ENCODE data around the gene PRRT1.
"Not testable (repeated sequence)": the region's sequence is repeated elsewhere in the genome, so short reads cannot be mapped to it uniquely, and the experiment has no call there.

PRRT1 gene

DNA sequence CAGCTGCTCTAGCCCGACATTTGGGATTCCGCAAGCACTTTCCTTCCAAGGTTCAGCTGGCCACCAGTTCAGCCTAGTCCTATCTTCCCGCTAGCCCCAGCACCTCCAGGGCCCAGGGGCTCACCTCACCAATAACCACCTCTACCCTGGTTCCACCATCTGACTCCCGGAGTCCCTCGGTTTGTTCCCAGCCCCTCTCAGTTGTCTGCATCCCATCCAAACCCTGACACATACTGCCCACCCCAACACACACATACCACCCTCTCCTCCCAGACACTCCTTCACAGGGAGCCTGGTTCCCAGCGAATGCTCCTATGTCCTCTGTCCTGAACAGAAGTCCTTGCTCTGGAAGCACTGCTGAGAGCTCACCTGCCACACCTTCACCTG lies 43.0 kb downstream of the PRRT1 start:
- H3K4me3 ChIP-seq (replicated peaks; ENCODE audit: low read depth, low read length), result peak overlapping the region; percentile 41
- TF ChIP-seq, protein P1, sequence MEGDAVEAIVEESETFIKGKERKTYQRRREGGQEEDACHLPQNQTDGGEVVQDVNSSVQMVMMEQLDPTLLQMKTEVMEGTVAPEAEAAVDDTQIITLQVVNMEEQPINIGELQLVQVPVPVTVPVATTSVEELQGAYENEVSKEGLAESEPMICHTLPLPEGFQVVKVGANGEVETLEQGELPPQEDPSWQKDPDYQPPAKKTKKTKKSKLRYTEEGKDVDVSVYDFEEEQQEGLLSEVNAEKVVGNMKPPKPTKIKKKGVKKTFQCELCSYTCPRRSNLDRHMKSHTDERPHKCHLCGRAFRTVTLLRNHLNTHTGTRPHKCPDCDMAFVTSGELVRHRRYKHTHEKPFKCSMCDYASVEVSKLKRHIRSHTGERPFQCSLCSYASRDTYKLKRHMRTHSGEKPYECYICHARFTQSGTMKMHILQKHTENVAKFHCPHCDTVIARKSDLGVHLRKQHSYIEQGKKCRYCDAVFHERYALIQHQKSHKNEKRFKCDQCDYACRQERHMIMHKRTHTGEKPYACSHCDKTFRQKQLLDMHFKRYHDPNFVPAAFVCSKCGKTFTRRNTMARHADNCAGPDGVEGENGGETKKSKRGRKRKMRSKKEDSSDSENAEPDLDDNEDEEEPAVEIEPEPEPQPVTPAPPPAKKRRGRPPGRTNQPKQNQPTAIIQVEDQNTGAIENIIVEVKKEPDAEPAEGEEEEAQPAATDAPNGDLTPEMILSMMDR (IDR thresholded peaks at IDR 0.05; ENCODE audit: low read length, missing control alignments), result no peak
- DNase-seq (ENCODE audit: low read depth), result no peak

DNA sequence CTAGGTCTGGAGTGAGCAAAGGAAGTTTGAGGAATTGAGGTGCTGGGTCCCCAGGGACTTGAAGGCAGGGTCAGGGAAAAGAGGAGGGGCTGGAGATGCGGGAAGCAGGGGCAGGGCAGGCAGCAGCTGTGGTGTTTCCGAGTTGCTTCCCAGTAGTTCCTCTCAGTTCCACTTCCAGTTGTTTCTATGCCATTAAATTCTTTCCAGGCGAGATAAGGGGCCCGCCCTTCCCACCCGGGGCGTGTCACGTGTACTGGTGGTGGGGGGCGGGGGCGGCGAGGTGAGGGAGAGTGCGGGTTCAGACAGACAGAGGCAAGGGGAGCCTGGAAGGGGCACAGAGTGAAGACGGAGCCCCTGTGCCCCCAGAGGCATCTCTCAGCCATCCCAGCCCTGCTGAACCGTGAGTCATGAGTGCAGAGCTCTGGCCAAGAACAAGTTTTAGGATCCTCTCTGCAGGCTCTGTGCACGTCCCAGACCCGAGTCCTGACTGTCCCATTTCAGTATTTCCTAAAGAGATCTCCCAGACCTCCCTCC lies 43.6 kb downstream of the PRRT1 start:
- peak overlapping the region; percentile 41 for H3K4me3 ChIP-seq (replicated peaks; ENCODE audit: low read depth, low read length)
- peak; percentile 61 for DNase-seq (ENCODE audit: low read depth)
- TF ChIP-seq, protein P1 (IDR thresholded peaks at IDR 0.05; ENCODE audit: low read length, missing control alignments), result no peak

DNA sequence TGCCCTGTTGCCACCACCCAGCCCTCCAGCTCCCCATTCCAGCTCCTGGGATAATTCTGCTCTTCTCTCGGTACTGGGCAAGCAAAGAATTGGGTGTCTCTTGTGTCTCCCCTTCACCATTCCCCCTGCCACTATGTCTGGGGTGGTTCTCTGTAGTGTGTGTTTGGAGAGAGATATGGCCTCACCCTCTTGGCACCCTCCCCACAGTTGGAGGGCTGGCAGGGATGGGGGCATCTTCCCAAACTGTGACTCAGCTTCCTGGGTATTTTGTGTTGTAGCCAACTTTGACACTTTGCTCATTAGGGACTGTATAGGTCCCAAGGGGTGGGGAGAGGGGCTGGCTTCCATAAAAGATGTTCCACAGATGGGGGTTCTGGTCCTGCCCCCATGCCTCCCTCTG lies 44.3 kb downstream of the PRRT1 start:
- H3K4me3 ChIP-seq (replicated peaks; ENCODE audit: low read depth, low read length), result no peak overlapping the region
- TF ChIP-seq, protein P1 (IDR thresholded peaks at IDR 0.05; ENCODE audit: low read length, missing control alignments), result no peak
- DNase-seq (ENCODE audit: low read depth), result no peak

DNA sequence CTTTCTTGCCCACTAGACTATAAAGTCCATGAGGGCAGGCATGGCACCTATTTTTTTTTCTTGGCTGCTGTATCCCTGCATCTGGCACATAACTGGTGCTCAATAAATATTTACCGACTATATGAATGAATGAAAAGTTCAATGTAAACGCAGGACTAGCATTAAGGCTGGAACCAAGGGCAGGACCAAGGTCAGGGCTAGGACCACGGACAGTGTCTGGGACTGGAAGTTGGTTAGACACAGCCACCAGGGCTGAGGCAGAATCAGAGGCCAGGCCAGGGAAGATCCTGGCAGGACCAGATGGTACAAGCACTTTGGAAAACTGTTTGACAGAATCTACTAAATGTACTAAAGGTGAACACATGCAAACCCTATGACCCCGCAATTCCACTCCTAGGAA lies 46.3 kb downstream of the PRRT1 start:
- DNase-seq (ENCODE audit: low read depth), result peak; percentile 53
- TF ChIP-seq, protein P1 (IDR thresholded peaks at IDR 0.05; ENCODE audit: low read length, missing control alignments), result no peak

DNA sequence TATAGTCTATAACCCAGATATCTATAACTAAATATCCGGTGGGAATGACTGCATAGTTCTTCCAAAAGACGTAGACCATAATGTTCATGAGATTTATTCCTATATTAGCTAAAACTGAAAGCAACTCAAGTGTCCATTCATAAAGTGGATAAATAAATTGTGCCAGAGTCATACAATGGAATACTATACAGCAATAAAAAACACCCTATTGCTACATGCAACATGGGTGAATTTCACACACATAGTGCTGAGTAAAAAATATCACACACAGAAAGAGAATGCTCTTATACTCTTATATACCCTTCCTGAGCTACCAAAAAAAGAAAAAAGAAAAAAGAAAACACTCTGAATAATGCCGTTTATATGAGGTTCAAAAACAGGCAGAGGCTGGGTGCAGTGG lies 49.5 kb downstream of the PRRT1 start:
- TF ChIP-seq, protein P1 (IDR thresholded peaks at IDR 0.05; ENCODE audit: low read length, missing control alignments), result no peak
- H3K4me3 ChIP-seq (replicated peaks; ENCODE audit: low read depth, low read length), result no peak overlapping the region
- no peak for DNase-seq (ENCODE audit: low read depth)

More for the DNA sequence above, 46.3 kb downstream of the PRRT1 start:
- no peak overlapping the region for H3K4me3 ChIP-seq (replicated peaks; ENCODE audit: low read depth, low read length)

DNA sequence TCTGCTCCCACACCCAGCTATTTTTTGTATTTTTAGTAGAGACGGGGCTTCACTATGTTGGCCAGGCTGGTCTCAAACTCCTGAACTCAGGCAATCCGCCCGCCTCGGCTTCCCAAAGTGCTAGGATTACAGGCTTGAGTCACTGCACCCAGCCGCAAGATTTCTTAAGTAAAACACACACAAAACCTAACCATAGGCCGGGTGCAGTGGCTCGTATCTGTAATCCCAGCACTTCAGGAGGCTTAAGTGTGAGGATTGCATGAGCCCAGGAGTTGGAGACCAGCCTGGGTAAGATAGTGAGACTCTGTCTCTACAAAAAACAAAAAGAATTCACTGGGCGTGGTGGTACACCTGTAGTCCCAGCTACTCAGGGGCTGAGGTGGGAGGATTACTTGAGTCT lies 51.5 kb downstream of the PRRT1 start:
- H3K4me3 ChIP-seq (replicated peaks; ENCODE audit: low read depth, low read length); DNase-seq (ENCODE audit: low read depth): not testable (repeated sequence)

Data from fibroblast of pulmonary artery (primary cell).